ENCODE measurements around the gene LRRC7. TPM values are rescaled to one million over a fixed set of nuclear protein-coding genes. Genes with fewer than 3 reads are reported as not detected.

Gene LRRC7
- total and polyA plus RNA-seq, 2 of the 8 experiments (the other 6 are each of a cell fraction or from before 2014, with no cell fraction given) = 0.03 to 0.17 TPM

- no peak overlapping the region for H3K9ac ChIP-seq (replicated peaks in 1 of 4; ENCODE audit: extremely low read depth in 1 of 4, low read depth in 3 of 4, low read length in 3 of 4)
- H4K8ac ChIP-seq (ENCODE audit: extremely low read depth, insufficient read depth, low read length) = no peak overlapping the region
- H3K79me1 ChIP-seq (ENCODE audit: low read depth, low read length) = no peaks in the 10 kb centered on the region
- no peaks in the 10 kb centered on the region for H3K9me3 ChIP-seq (ENCODE audit: insufficient read depth in 2 of 2, low read depth in 1 of 2, low read length in 1 of 2)
- no peak overlapping the region for H3K27ac ChIP-seq (ENCODE audit: low read depth, low read length)
- H2BK20ac ChIP-seq (ENCODE audit: low read length) = no peak overlapping the region
- no peak overlapping the region for H2BK15ac ChIP-seq (ENCODE audit: low read length)
- TF ChIP-seq E2F6 (IDR thresholded peaks at IDR 0.05) (no peak), PHF8 (conservative IDR thresholded peaks at IDR 0.05; ENCODE audit: low read depth, low read length) (no peak), CBX5 (IDR thresholded peaks at IDR 0.05; ENCODE audit: low read depth, low read length) (no peak), SP2 (IDR thresholded peaks at IDR 0.05; ENCODE audit: low read length) (no peak), SIX5 (IDR thresholded peaks at IDR 0.05; ENCODE audit: low read depth, low read length) (no peak), NANOG (IDR thresholded peaks at IDR 0.05; ENCODE audit: insufficient read depth, low read depth, low read length, poor library complexity, severe bottlenecking) (no peak), TBP (IDR thresholded peaks at IDR 0.05; ENCODE audit: low read depth, low read length) (no peak), SAP30 (IDR thresholded peaks at IDR 0.05; ENCODE audit: insufficient read depth, insufficient replicate concordance, low read length) (no peak), EGR1 (IDR thresholded peaks at IDR 0.05; ENCODE audit: borderline replicate concordance, low read depth, low read length) (no peak), ZNF274 (IDR thresholded peaks at IDR 0.05; ENCODE audit: borderline replicate concordance, extremely low read depth, low read length) (no peak), BACH1 (IDR thresholded peaks at IDR 0.05; ENCODE audit: low read length) (no peak)
- no peak overlapping the region for H2BK120ac ChIP-seq (replicated peaks; ENCODE audit: low read depth, low read length)
- no peak overlapping the region for H3K56ac ChIP-seq (replicated peaks; ENCODE audit: insufficient read length, low read depth, low read length)
- FAIRE-seq (no peak), DNase-seq (ENCODE audit: low read depth in 1 of 2, low spot score in 2 of 2) (no peak)
- no peak overlapping the region for H4K5ac ChIP-seq (ENCODE audit: insufficient read length, low read depth, low read length)
- H3K36me3 ChIP-seq (ENCODE audit: control insufficient read depth in 2 of 4, insufficient read depth in 4 of 4, low read length in 3 of 4) = no peaks in the 10 kb centered on the region
- no peak overlapping the region for H3K4ac ChIP-seq (replicated peaks; ENCODE audit: insufficient read length, low read depth, low read length)
- H3K79me2 ChIP-seq (ENCODE audit: control insufficient read depth in 1 of 2, insufficient read depth in 2 of 2, low read length in 2 of 2) = no peaks in the 10 kb centered on the region
- H4K20me1 ChIP-seq (replicated peaks in 1 of 2; ENCODE audit: control insufficient read depth in 1 of 2, insufficient read depth in 2 of 2, low read length in 2 of 2) = no peaks in the 10 kb centered on the region
- ChIA-PET CTCF (ENCODE audit: partially characterized antibody) (interaction anchor here (0.6 kb wide), 1 partner anchor 25 kb away, joined by 3 read pairs; no protein-coding TSS in a partner anchor), POLR2A (ENCODE audit: partially characterized antibody) (no interaction called here)
- H3K4me2 ChIP-seq (ENCODE audit: insufficient read depth in 1 of 2, low read depth in 2 of 2, low read length in 2 of 2) = no peak overlapping the region
- H2BK5ac ChIP-seq (ENCODE audit: low read depth, low read length) = no peak overlapping the region
- H3K23me2 ChIP-seq (ENCODE audit: low read depth, low read length) = no peaks in the 10 kb centered on the region
- no peak overlapping the region for H4K91ac ChIP-seq (replicated peaks; ENCODE audit: insufficient read length, low read length)
- 0 out of 7 replicates have a peak, but pooled peaks cover 0 to 2% (median 0%) of the 10 kb centered on the region in 4 experiments for H3K4me1 ChIP-seq (replicated peaks in 1 of 4; ENCODE audit: control insufficient read depth in 3 of 4, insufficient read depth in 4 of 4, low read length in 3 of 4)
- no peak overlapping the region for H3K14ac ChIP-seq (ENCODE audit: insufficient read length)
- no peak overlapping the region for H2AFZ ChIP-seq (ENCODE audit: low read length)
- H2BK12ac ChIP-seq (ENCODE audit: low read depth, low read length) = no peak overlapping the region
- H3K23ac ChIP-seq (ENCODE audit: insufficient read length) = no peak overlapping the region
- H3K27me3 ChIP-seq (replicated peaks in 1 of 4; ENCODE audit: control insufficient read depth in 3 of 4, extremely low read depth in 1 of 4, insufficient read depth in 3 of 4, low read length in 3 of 4) = no peaks in the 10 kb centered on the region
- H3K18ac ChIP-seq (ENCODE audit: extremely low read depth, low read length) = no peak overlapping the region
- H2AK5ac ChIP-seq (ENCODE audit: low read depth, low read length) = no peak overlapping the region
- no peak overlapping the region for H3K4me3 ChIP-seq (ENCODE audit: extremely low read depth in 1 of 4, insufficient read depth in 2 of 4, low read depth in 3 of 4, low read length in 4 of 4)
Observed at GRCh38 chr1:70091811-70092210, 524.1 kb downstream of the LRRC7 start.
